ENCODE measurements around the gene DGKI. TPM values are rescaled to one million over a fixed set of nuclear protein-coding genes. Genes with fewer than 3 reads are reported as not detected.

DGKI gene
- total RNA-seq, 1 donor from 2014 or later, result 1.3 TPM

DNA sequence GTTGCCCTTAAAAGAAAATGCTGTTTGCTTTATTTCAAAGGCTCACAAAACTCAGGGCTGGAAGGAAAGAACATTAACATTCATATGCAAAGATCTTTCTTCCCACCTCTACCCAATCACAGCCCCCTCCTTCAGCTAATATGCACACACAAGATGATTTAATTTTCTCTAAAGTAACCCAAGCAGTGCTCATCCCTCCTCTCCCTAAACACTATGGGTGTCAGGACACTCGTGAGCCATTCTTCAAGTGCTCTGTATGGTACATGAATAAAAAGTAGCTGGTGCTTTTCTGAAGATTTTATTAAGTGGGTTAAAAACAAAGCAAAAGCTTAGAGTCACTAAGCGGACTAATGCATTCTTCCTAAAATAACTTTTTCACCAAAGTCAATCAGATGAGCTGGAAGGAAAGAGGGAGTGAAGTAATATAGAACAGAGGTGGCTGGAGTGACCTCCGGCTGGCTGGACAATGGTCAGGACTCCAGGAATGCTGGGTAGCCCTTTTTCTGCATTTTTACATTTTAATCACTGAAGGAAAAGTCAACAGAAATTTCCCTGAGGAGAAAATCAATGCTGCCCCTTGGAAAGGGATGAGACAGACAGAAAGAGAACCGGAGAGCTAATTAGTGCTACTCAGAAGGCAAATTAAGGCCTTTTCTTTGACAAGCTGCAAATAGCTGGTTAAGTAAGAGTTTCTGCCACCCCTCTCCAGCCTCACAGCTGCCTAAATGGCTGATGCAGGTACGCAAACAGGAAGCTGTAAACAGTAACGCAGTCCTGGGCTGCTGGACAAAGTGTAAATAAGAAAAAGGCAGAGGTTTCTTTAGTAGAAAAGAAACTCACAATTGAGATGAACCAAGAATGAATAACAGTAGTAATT lies 6.6 kb downstream of the DGKI start:
- H3K4me1 ChIP-seq, result no peaks in the 10 kb centered on the region
- no peaks in the 10 kb centered on the region for H3K9me3 ChIP-seq (replicated peaks)
- TF ChIP-seq, protein P1, sequence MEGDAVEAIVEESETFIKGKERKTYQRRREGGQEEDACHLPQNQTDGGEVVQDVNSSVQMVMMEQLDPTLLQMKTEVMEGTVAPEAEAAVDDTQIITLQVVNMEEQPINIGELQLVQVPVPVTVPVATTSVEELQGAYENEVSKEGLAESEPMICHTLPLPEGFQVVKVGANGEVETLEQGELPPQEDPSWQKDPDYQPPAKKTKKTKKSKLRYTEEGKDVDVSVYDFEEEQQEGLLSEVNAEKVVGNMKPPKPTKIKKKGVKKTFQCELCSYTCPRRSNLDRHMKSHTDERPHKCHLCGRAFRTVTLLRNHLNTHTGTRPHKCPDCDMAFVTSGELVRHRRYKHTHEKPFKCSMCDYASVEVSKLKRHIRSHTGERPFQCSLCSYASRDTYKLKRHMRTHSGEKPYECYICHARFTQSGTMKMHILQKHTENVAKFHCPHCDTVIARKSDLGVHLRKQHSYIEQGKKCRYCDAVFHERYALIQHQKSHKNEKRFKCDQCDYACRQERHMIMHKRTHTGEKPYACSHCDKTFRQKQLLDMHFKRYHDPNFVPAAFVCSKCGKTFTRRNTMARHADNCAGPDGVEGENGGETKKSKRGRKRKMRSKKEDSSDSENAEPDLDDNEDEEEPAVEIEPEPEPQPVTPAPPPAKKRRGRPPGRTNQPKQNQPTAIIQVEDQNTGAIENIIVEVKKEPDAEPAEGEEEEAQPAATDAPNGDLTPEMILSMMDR (IDR thresholded peaks at IDR 0.05; ENCODE audit: borderline replicate concordance), result no peak

DNA sequence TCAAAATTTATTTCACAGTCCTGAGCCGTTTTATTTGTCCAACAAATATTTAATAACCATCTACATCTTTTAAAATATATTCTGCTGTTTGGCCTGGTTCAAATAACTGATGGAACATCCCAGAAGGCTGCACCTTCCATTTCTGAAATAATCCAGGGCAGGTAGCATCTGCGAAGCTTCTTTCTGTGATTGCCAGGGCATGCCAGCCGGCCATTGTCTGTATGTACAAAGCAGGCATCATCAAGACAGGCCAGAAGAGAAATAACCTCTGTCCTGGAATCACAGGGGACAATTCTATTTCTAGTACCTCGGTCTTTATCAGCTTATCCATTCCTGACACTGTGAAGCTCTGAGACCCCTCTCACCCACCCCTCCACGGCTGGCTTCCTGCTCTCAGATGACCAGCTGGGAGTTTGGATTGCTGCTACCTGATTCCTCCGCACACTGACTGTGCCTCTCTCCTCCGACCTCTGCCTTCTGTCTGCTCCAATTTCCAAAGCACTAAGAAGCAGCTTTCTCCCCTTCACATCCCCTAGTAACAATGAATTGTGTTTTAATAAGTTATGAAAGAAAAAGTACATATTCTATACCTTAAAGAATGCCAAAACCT lies 8.0 kb downstream of the DGKI start:
- DNase-seq, result no peak
- no peak overlapping the region for H3K4me3 ChIP-seq
- no peaks in the 10 kb centered on the region for H3K4me1 ChIP-seq
- TF ChIP-seq, protein P1 (IDR thresholded peaks at IDR 0.05; ENCODE audit: borderline replicate concordance), result no peak
- peaks cover 1% of the 10 kb centered on the region for H3K9me3 ChIP-seq (replicated peaks)
- intact Hi-C loops (cut with micrococcal nuclease), result no loop called here
- H3K27me3 ChIP-seq (ENCODE audit: low read depth), result peaks cover 1% of the 10 kb centered on the region
- no peak overlapping the region for H3K27ac ChIP-seq (replicated peaks)
- no peaks in the 10 kb centered on the region for H3K36me3 ChIP-seq

More for the DNA sequence above, 6.6 kb downstream of the DGKI start:
- Histone ChIP-seq H3K4me3 (no peak overlapping the region), H3K36me3 (no peaks in the 10 kb centered on the region), H3K27me3 (ENCODE audit: low read depth) (peaks cover 14% of the 10 kb centered on the region), H3K27ac (replicated peaks) (no peak overlapping the region)
- intact Hi-C loops (cut with micrococcal nuclease), result no loop called here
- no peak for DNase-seq

DNA sequence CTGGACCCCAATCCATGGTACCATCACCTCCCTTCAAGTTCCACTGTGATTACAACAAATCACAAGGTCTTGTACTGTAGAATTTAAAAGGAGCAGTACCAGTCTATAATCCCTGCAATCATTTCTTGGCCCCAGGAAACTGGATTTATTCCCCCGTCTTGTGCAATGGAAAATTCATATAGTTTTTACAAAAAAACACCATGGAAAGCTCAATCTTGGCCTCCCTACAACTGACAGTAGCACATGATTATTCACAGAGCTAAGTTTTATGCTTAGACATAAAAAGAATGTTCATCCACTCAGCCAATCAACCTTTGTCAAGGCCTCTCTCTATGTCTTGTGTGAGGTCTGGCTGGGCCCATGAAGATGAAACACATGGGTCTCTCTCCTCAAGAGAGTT lies 10.2 kb downstream of the DGKI start:
- Histone ChIP-seq H3K4me1 (no peaks in the 10 kb centered on the region), H3K27ac (replicated peaks) (no peak overlapping the region), H3K9me3 (replicated peaks) (peaks cover 24% of the 10 kb centered on the region), H3K36me3 (no peaks in the 10 kb centered on the region), H3K4me3 (no peak overlapping the region), H3K27me3 (ENCODE audit: low read depth) (no peaks in the 10 kb centered on the region)
- intact Hi-C loops (cut with micrococcal nuclease), result no loop called here
- no peak for DNase-seq
- TF ChIP-seq, protein P1 (IDR thresholded peaks at IDR 0.05; ENCODE audit: borderline replicate concordance), result no peak

DNA sequence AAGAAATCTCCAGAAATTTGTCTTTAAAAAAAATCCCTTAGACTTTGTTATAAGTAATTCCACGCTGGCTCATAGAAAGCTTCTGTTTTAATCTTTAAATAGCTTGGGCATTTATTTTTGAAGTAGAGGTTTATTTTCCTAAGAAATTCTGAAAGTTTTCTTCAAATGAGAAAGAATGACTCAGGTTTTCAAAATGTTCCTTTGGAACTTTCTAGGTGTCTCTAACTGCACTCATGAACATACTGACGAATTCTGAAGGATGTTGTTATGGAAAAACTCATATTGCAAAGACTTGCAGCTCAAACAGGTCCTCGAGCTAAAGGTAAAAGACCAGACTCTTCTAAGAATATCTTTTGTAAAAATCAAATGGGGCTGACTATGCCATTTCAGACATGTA lies 10.7 kb downstream of the DGKI start:
- Histone ChIP-seq H3K4me1 (no peaks in the 10 kb centered on the region), H3K9me3 (replicated peaks) (peaks cover 24% of the 10 kb centered on the region), H3K27ac (replicated peaks) (no peak overlapping the region), H3K27me3 (ENCODE audit: low read depth) (no peaks in the 10 kb centered on the region), H3K36me3 (no peaks in the 10 kb centered on the region), H3K4me3 (no peak overlapping the region)
- intact Hi-C loops (cut with micrococcal nuclease), result no loop called here
- TF ChIP-seq, protein P1 (IDR thresholded peaks at IDR 0.05; ENCODE audit: borderline replicate concordance), result no peak
- DNase-seq, result no peak

DNA sequence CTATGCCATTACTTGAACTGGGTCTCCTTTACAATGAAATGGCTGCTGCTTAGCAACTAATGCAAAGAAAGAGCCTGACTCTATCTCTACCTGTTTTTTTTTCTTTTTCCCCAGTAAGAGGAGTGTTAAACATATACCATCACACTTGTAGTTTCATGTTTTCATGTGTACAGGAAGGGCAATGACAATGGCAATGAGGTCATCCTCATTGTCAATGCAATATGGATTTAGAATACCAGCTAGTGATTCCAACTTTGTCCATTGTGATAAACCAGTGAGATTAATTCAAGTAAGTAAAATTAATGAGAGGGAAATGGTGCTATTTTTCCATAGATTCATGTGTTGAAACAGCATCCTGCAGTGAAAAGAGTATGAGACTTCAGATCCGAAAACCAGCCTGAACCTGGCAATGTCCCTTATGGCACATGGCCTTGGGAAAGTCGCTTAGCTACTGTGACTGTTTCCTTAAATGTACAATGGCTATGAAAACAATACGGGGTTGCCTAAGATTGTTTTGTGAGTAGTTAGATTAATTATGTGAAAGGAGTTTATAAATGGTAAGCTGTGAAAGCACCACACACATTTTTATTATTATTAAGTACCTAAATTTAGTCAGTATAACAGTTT lies 11.2 kb downstream of the DGKI start:
- TF ChIP-seq, protein P1 (IDR thresholded peaks at IDR 0.05; ENCODE audit: borderline replicate concordance), result no peak
- intact Hi-C loops (cut with micrococcal nuclease), result no loop called here
- DNase-seq, result no peak

More for the DNA sequence above, 11.2 kb downstream of the DGKI start:
- no peaks in the 10 kb centered on the region for H3K36me3 ChIP-seq
- no peak overlapping the region for H3K4me3 ChIP-seq
- H3K27ac ChIP-seq (replicated peaks), result no peak overlapping the region
- H3K4me1 ChIP-seq, result no peaks in the 10 kb centered on the region
- peaks cover 24% of the 10 kb centered on the region for H3K9me3 ChIP-seq (replicated peaks)
- no peaks in the 10 kb centered on the region for H3K27me3 ChIP-seq (ENCODE audit: low read depth)

All from left ventricle myocardium inferior (tissue), 1 donor.